Activated CD8-positive, alpha-beta T cell treated with anti-CD3 and anti-CD28 coated beads for 36 hours (primary cell): ENCODE data around the gene HNRNPA2B1. TPM values are rescaled to one million over a fixed set of nuclear protein-coding genes. Genes with fewer than 3 reads are reported as not detected.
A peak's percentile ranks its signal among the peaks of the same experiment; 100 is the strongest.
"Not testable (repeated sequence)": the region's sequence is repeated elsewhere in the genome, so short reads cannot be mapped to it uniquely, and the experiment has no call there.

Experiments used
- ATAC-seq: fragments of 200-7000 bp; cut with Tn5 transposase; one replicate; pipeline ENCODE4 v1.10.0; 2021; ENCODE audit warnings: mild to moderate bottlenecking, moderate library complexity
- CTCF ChIA-PET: fragments of 350-600 bp; sonication (Branson Sonifier 250); formaldehyde crosslinking; loops from one replicate; lab custom pipeline; 2021; ENCODE audit warnings: antibody characterized with exemption; lab: Charles Lee
- POLR2A ChIA-PET: fragments of 350-600 bp; sonication (Branson Sonifier 250); formaldehyde crosslinking; loops from one replicate; lab custom pipeline; 2021; ENCODE audit warnings: antibody characterized with exemption; lab: Charles Lee
- DNase-seq: peaks from one replicate; pipeline ENCODE4 v3.0.0-alpha.2; 2020
- H3K27ac Mint-ChIP-seq: one replicate; pipeline ENCODE4 v1.8.0; 2021; ENCODE audit warnings: mild to moderate bottlenecking, mixed read lengths
- H3K27me3 Mint-ChIP-seq: one replicate; pipeline ENCODE4 v1.8.0; 2021; ENCODE audit warnings: mixed read lengths
- H3K36me3 Mint-ChIP-seq: one replicate; pipeline ENCODE4 v1.8.0; 2021; ENCODE audit warnings: low read depth, mixed read lengths
- H3K4me1 Mint-ChIP-seq: one replicate; pipeline ENCODE4 v1.8.0; 2021; ENCODE audit warnings: low read depth, mixed read lengths
- H3K4me3 Mint-ChIP-seq: one replicate; pipeline ENCODE4 v1.8.0; 2021; ENCODE audit warnings: mild to moderate bottlenecking, moderate library complexity, mixed read lengths
- H3K9me3 Mint-ChIP-seq: one replicate; pipeline ENCODE4 v1.8.0; 2021; ENCODE audit warnings: mixed read lengths
- CTCF ChIP-seq: fragments of 200-600 bp; IDR thresholded peaks from one replicate; pipeline ENCODE4 v1.8.0; 2022; ENCODE audit warnings: antibody characterized with exemption, mild to moderate bottlenecking
- intact Hi-C: fragments of 100-400 bp; cut with micrococcal nuclease; formaldehyde crosslinking; loops from one replicate; pipeline ENCODE4 v1.10.0; 2022
- total RNA-seq, 2 experiments: library from RNA; stranded (reverse); gene quantifications; one replicate each; pipeline ENCODE4 v1.2.3, GENCODE V29; 2021

HNRNPA2B1 gene
- total RNA-seq, 2 experiments from 2014 or later = 871 to 893 TPM

- CTCF ChIA-PET = interaction anchor here (1.0 to 5.1 kb wide), 4 partner anchors 8 to 105 kb away, joined by 3 to 35 read pairs (median 4); no protein-coding TSS in a partner anchor
- H3K27ac Mint-ChIP-seq = no peak overlapping the region
- H3K4me3 Mint-ChIP-seq = no peak overlapping the region
- H3K4me1 Mint-ChIP-seq = peaks cover 28% of the 10 kb centered on the region
- H3K9me3 Mint-ChIP-seq = no peaks in the 10 kb centered on the region
- no peak for DNase-seq
- peaks cover 45% of the 10 kb centered on the region for H3K36me3 Mint-ChIP-seq
- ATAC-seq = no peak
- intact Hi-C loops = no loop called here
- no peak for TF ChIP-seq CTCF
- H3K27me3 Mint-ChIP-seq = no peaks in the 10 kb centered on the region
- POLR2A ChIA-PET = interaction anchor here (1.1 to 19.9 kb wide), 6 partner anchors 9 to 37 kb away, joined by 4 to 588 read pairs (median 8); partner anchors contain the start of genes CBX3 and HNRNPA2B1
Measured at GRCh38 chr7:26179422-26179821, 21.1 kb downstream of the HNRNPA2B1 start.

GRCh38 chr7:26178272-26178960 is 22.1 kb downstream of the HNRNPA2B1 start:
- Mint-ChIP-seq H3K27me3 (no peaks in the 10 kb centered on the region), H3K9me3 (no peaks in the 10 kb centered on the region), H3K36me3 (peaks cover 35% of the 10 kb centered on the region), H3K27ac (no peak overlapping the region), H3K4me3 (no peak overlapping the region), H3K4me1 (peaks cover 27% of the 10 kb centered on the region)
- POLR2A ChIA-PET = interaction anchor here (0.5 to 19.9 kb wide), 3 partner anchors 10 to 22 kb away, joined by 3 to 588 read pairs (median 25); partner anchors contain the start of genes CBX3 and HNRNPA2B1
- intact Hi-C loops = no loop called here
- TF ChIP-seq CTCF = no peak
- no peak for ATAC-seq
- DNase-seq = no peak
- CTCF ChIA-PET = interaction anchor here (5.1 kb wide), 1 partner anchor 88 kb away, joined by 35 read pairs; no protein-coding TSS in a partner anchor

- H3K36me3 Mint-ChIP-seq = peaks cover 37% of the 10 kb centered on the region
- intact Hi-C loops, DNase-seq, H3K9me3 Mint-ChIP-seq, H3K4me3 Mint-ChIP-seq, H3K27me3 Mint-ChIP-seq, CTCF ChIA-PET, ATAC-seq: not testable (repeated sequence)
- POLR2A ChIA-PET = interaction anchor here (3.9 kb wide), 1 partner anchor 12 kb away, joined by 25 read pairs; no protein-coding TSS in a partner anchor
- H3K4me1 Mint-ChIP-seq = peaks cover 31% of the 10 kb centered on the region
- peak overlapping the region; percentile 23 for H3K27ac Mint-ChIP-seq
Measured at GRCh38 chr7:26177269-26177668, 23.3 kb downstream of the HNRNPA2B1 start.

- CTCF ChIA-PET, ATAC-seq, POLR2A ChIA-PET, H3K27me3 Mint-ChIP-seq, H3K9me3 Mint-ChIP-seq, H3K27ac Mint-ChIP-seq, DNase-seq, H3K4me3 Mint-ChIP-seq, intact Hi-C loops: not testable (repeated sequence)
- Mint-ChIP-seq H3K4me1 (peaks cover 28% of the 10 kb centered on the region), H3K36me3 (peaks cover 40% of the 10 kb centered on the region)
Measured at GRCh38 chr7:26176696-26177095, 23.9 kb downstream of the HNRNPA2B1 start.

GRCh38 chr7:26175903-26176302 is 24.6 kb downstream of the HNRNPA2B1 start:
- H3K9me3 Mint-ChIP-seq, H3K4me3 Mint-ChIP-seq, H3K27me3 Mint-ChIP-seq, CTCF ChIA-PET, POLR2A ChIA-PET, intact Hi-C loops, H3K27ac Mint-ChIP-seq, ATAC-seq, DNase-seq: not testable (repeated sequence)
- Mint-ChIP-seq H3K36me3 (peaks cover 41% of the 10 kb centered on the region), H3K4me1 (peaks cover 23% of the 10 kb centered on the region)

- Mint-ChIP-seq H3K4me1 (peaks cover 25% of the 10 kb centered on the region), H3K4me3 (no peak overlapping the region), H3K9me3 (no peaks in the 10 kb centered on the region), H3K27ac (no peak overlapping the region), H3K36me3 (peaks cover 36% of the 10 kb centered on the region), H3K27me3 (no peaks in the 10 kb centered on the region)
- ATAC-seq (no peak), DNase-seq (no peak)
- POLR2A ChIA-PET = interaction anchor here (0.8 to 1.1 kb wide), 3 partner anchors 9 to 23 kb away, joined by 3 read pairs; no protein-coding TSS in a partner anchor
- CTCF ChIA-PET = interaction anchor here (1.8 to 2.2 kb wide), 2 partner anchors 8 to 81 kb away, joined by 5 to 10 read pairs; no protein-coding TSS in a partner anchor
- intact Hi-C loops = no loop called here
- no peak for TF ChIP-seq CTCF
Measured at GRCh38 chr7:26172048-26172447, 28.5 kb downstream of the HNRNPA2B1 start.
